Measurements from ENCODE around the gene SV2C. TPM values are rescaled to one million over a fixed set of nuclear protein-coding genes. Genes with fewer than 3 reads are reported as not detected.
A peak's percentile ranks its signal among the peaks of the same experiment; 100 is the strongest.

The SV2C gene
- total RNA-seq, 2 donors from 2014 or later = not detected

DNA sequence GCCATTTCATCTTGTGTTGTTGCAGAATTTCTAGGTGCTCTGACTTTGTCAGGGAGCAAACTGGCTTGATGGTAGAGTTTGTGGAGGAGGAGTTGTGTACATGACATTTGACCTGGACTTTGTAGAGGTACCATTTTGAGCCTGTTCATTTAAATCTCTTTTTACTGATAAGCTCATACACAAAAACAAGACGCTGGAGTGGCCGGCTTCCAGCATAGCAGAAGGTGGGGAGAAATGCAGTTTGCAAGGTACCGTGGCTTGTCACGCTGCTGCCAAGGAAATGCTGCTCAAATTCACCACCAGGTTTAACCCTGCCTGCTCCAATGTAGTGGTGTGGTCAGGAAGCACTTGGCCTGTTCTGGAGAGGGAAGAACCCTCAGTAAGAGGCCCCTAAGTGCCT is 301.0 kb downstream of the SV2C start:
- H3K4me1 ChIP-seq (ENCODE audit: control insufficient read depth, insufficient read depth, low read length) = peaks cover 7% of the 10 kb centered on the region

GRCh38 chr5:76384705-76385104 is 301.5 kb downstream of the SV2C start:
- H3K4me1 Mint-ChIP-seq = peaks cover 15% of the 10 kb centered on the region
- no peaks in the 10 kb centered on the region for H3K27me3 ChIP-seq (ENCODE audit: control insufficient read depth, insufficient read depth, low read length, poor library complexity, severe bottlenecking)
- DNase-seq = no peak

More for the DNA sequence above, 301.0 kb downstream of the SV2C start:
- Mint-ChIP-seq H3K4me1 (peaks cover 17% of the 10 kb centered on the region), H3K4me3 (no peak overlapping the region), H3K27me3 (ENCODE audit: insufficient read depth) (peaks cover 9% of the 10 kb centered on the region), H3K9me3 (no peaks in the 10 kb centered on the region), H3K27ac (no peak overlapping the region), H3K36me3 (ENCODE audit: low read depth) (no peaks in the 10 kb centered on the region)
- DNase-seq = no peak
- H3K36me3 ChIP-seq (ENCODE audit: control insufficient read depth, insufficient read depth, low read length) = no peaks in the 10 kb centered on the region
- H3K27ac ChIP-seq (ENCODE audit: low read depth, low read length) = no peak overlapping the region
- 53 to 81% methylated on average over 4 of the region's 4 CpGs for WGBS, 2 experiments (ENCODE audit: insufficient coverage in 1 of 2, insufficient read length in 1 of 2)
- peak; percentile 31 for TF ChIP-seq CTCF (conservative IDR thresholded peaks at IDR 0.05)
- no peaks in the 10 kb centered on the region for H3K9me3 ChIP-seq (ENCODE audit: control insufficient read depth, low read length)
- H3K27me3 ChIP-seq (ENCODE audit: control insufficient read depth, insufficient read depth, low read length, poor library complexity, severe bottlenecking) = no peaks in the 10 kb centered on the region
- no peak overlapping the region for H3K9ac ChIP-seq (ENCODE audit: extremely low read depth, low read length, poor library complexity, severe bottlenecking)
- no peak overlapping the region for H3K4me3 ChIP-seq (ENCODE audit: low read length)

DNA sequence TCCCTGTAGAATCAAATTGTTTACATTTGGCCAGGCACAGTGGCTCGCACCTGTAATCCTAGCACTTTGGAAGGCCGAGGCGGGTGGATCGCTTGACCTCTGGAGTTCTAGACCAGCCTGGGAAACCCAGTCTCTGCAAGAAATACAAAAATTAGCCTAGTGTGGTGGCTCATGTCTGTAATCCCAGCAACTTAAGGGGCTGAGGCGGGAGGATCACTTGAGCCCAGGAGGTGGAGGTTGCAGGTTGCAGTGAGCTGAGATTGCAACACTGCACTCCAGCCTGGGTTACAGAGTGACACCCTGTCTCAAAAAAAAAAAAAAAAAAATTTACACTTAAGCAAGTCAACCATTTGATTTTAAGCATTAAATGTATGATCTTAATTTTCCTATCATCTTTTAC is 302.4 kb downstream of the SV2C start:
- Mint-ChIP-seq H3K36me3 (ENCODE audit: low read depth) (no peaks in the 10 kb centered on the region), H3K4me3 (no peak overlapping the region), H3K4me1 (peaks cover 9% of the 10 kb centered on the region), H3K27ac (no peak overlapping the region), H3K27me3 (ENCODE audit: insufficient read depth) (peaks cover 7% of the 10 kb centered on the region), H3K9me3 (no peaks in the 10 kb centered on the region)
- TF ChIP-seq CTCF (conservative IDR thresholded peaks at IDR 0.05) = no peak
- no peak for DNase-seq
- Histone ChIP-seq H3K9me3 (ENCODE audit: control insufficient read depth, low read length) (no peaks in the 10 kb centered on the region), H3K4me1 (ENCODE audit: control insufficient read depth, insufficient read depth, low read length) (peaks cover under 1% of the 10 kb centered on the region), H3K36me3 (ENCODE audit: control insufficient read depth, insufficient read depth, low read length) (no peaks in the 10 kb centered on the region), H3K27me3 (ENCODE audit: control insufficient read depth, insufficient read depth, low read length, poor library complexity, severe bottlenecking) (no peaks in the 10 kb centered on the region), H3K9ac (ENCODE audit: extremely low read depth, low read length, poor library complexity, severe bottlenecking) (no peak overlapping the region), H3K4me3 (ENCODE audit: low read length) (no peak overlapping the region), H3K27ac (ENCODE audit: low read depth, low read length) (no peak overlapping the region)
- 98 to 100% methylated on average over 3 to 5 of the region's 5 CpGs for WGBS, 2 experiments (ENCODE audit: insufficient coverage in 1 of 2, insufficient read length in 1 of 2)

More at GRCh38 chr5:76384705-76385104, 301.5 kb downstream of the SV2C start:
- no peak overlapping the region for H3K27ac ChIP-seq (ENCODE audit: low read depth, low read length)
- no peaks in the 10 kb centered on the region for H3K9me3 ChIP-seq (ENCODE audit: control insufficient read depth, low read length)
- no peak overlapping the region for H3K4me3 ChIP-seq (ENCODE audit: low read length)
- H3K9me3 Mint-ChIP-seq = no peaks in the 10 kb centered on the region
- no peak overlapping the region for H3K9ac ChIP-seq (ENCODE audit: extremely low read depth, low read length, poor library complexity, severe bottlenecking)
- H3K27ac Mint-ChIP-seq = no peak overlapping the region
- TF ChIP-seq CTCF (conservative IDR thresholded peaks at IDR 0.05) = no peak
- 93 to 97% methylated on average over 3 of the region's 3 CpGs for WGBS, 2 experiments (ENCODE audit: insufficient coverage in 1 of 2, insufficient read length in 1 of 2)
- peaks cover 7% of the 10 kb centered on the region for H3K27me3 Mint-ChIP-seq (ENCODE audit: insufficient read depth)
- peaks cover 7% of the 10 kb centered on the region for H3K4me1 ChIP-seq (ENCODE audit: control insufficient read depth, insufficient read depth, low read length)
- no peaks in the 10 kb centered on the region for H3K36me3 Mint-ChIP-seq (ENCODE audit: low read depth)
- H3K36me3 ChIP-seq (ENCODE audit: control insufficient read depth, insufficient read depth, low read length) = no peaks in the 10 kb centered on the region
- H3K4me3 Mint-ChIP-seq = no peak overlapping the region

Measured in endodermal cell (in vitro differentiated cells).